Measurements from ENCODE around the gene SMLR1.

SMLR1 gene

DNA sequence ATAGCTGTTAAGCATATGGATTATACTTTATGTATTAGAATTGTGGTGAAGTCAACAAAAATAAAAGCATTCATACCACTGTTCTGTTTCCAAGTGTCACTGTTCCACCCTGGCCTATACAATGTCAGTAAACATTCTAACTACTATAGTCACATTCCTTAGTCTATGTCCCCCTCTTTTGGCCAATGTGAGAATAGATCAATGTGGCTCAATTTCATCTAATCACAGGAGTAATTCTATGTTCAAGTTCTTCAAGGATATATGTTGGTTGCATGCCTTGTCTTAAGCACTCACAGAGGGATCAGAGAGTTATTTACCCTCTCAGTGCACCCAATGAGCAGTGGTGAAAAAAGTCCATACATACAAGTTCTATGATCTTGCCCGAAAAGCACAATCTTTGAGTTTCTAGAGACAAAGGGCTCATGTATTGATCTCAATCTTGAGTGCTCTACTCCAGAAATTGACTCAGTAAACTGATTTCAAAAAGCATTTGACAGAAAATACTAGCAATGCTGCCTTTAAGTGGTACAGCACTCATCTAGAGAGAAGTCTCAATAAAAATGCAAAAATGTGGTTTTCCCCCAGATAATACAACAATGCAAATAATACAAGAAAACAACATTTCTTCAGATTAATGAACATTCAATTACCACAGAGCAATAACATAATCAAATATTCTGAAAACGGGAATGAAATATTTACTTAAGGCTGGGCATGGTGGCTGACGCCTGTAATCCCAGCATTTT is 16.5 kb downstream of the SMLR1 start:
- Histone ChIP-seq H3K4me1 (ENCODE audit: control extremely low read depth in 1 of 4, control insufficient read depth in 4 of 4, insufficient read depth in 4 of 4, low read length in 3 of 4) (peaks cover 0 to 8% (median 4%) of the 10 kb centered on the region in 4 experiments), H3K27me3 (replicated peaks in 2 of 5; ENCODE audit: control insufficient read depth in 4 of 5, insufficient read depth in 5 of 5, low read length in 4 of 5) (no peaks in the 10 kb centered on the region), H3K9me3 (ENCODE audit: control extremely low read depth in 1 of 5, control insufficient read depth in 4 of 5, insufficient read depth in 2 of 5, low read depth in 1 of 5, low read length in 4 of 5) (no peaks in the 10 kb centered on the region), H3K36me3 (ENCODE audit: control insufficient read depth in 4 of 4, insufficient read depth in 4 of 4, low read length in 3 of 4) (no peaks in the 10 kb centered on the region), H3K27ac (ENCODE audit: insufficient read depth in 1 of 2, low read depth in 1 of 2, low read length in 2 of 2, poor library complexity in 1 of 2, severe bottlenecking in 2 of 2) (no peak overlapping the region), H3K4me3 (ENCODE audit: control insufficient read depth in 1 of 7, extremely low read depth in 1 of 7, insufficient read depth in 4 of 7, low read depth in 2 of 7, low read length in 6 of 7) (no peak overlapping the region)
- ChIA-PET POLR2A (no interaction called here), CTCF (interaction anchor here (0.7 to 6.0 kb wide), 22 partner anchors 10 to 1449 kb away, joined by 3 to 26 read pairs (median 4); no protein-coding TSS in a partner anchor)
- peak; percentile 52 to 79 (median 71) for DNase-seq
- 76% methylated on average over 3 of the region's 3 CpGs for WGBS (ENCODE audit: insufficient coverage)

GRCh38 chr6:130846501-130846900 is 19.3 kb downstream of the SMLR1 start:
- ChIA-PET POLR2A (no interaction called here), CTCF (interaction anchor here (0.7 to 1.4 kb wide), 4 partner anchors 10 to 568 kb away, joined by 3 to 4 read pairs (median 3); no protein-coding TSS in a partner anchor)
- WGBS (ENCODE audit: insufficient coverage): no CpG with 5 or more reads among the region's 1 CpG

GRCh38 chr6:130847001-130847910 is 20.1 kb downstream of the SMLR1 start:
- ChIA-PET CTCF (interaction anchor here (0.7 to 1.0 kb wide), 4 partner anchors 11 to 569 kb away, joined by 3 read pairs; no protein-coding TSS in a partner anchor), POLR2A (no interaction called here)
- Histone ChIP-seq H3K36me3 (ENCODE audit: control insufficient read depth in 4 of 4, insufficient read depth in 4 of 4, low read length in 3 of 4) (no peaks in the 10 kb centered on the region), H3K4me3 (ENCODE audit: control insufficient read depth in 1 of 7, extremely low read depth in 1 of 7, insufficient read depth in 4 of 7, low read depth in 2 of 7, low read length in 6 of 7) (no peak overlapping the region), H3K9me3 (ENCODE audit: control extremely low read depth in 1 of 5, control insufficient read depth in 4 of 5, insufficient read depth in 2 of 5, low read depth in 1 of 5, low read length in 4 of 5) (no peaks in the 10 kb centered on the region), H3K4me1 (ENCODE audit: control extremely low read depth in 1 of 4, control insufficient read depth in 4 of 4, insufficient read depth in 4 of 4, low read length in 3 of 4) (no peaks in the 10 kb centered on the region), H3K27me3 (replicated peaks in 2 of 5; ENCODE audit: control insufficient read depth in 4 of 5, insufficient read depth in 5 of 5, low read length in 4 of 5) (no peaks in the 10 kb centered on the region), H3K27ac (ENCODE audit: insufficient read depth in 1 of 2, low read depth in 1 of 2, low read length in 2 of 2, poor library complexity in 1 of 2, severe bottlenecking in 2 of 2) (no peak overlapping the region)
- WGBS (ENCODE audit: insufficient coverage): 87% methylated on average over 4 of the region's 7 CpGs
- no peak for DNase-seq

More at GRCh38 chr6:130846501-130846900, 19.3 kb downstream of the SMLR1 start:
- DNase-seq: no peak
- Histone ChIP-seq H3K27me3 (replicated peaks in 2 of 5; ENCODE audit: control insufficient read depth in 4 of 5, insufficient read depth in 5 of 5, low read length in 4 of 5) (no peaks in the 10 kb centered on the region), H3K27ac (ENCODE audit: insufficient read depth in 1 of 2, low read depth in 1 of 2, low read length in 2 of 2, poor library complexity in 1 of 2, severe bottlenecking in 2 of 2) (no peak overlapping the region), H3K9me3 (ENCODE audit: control extremely low read depth in 1 of 5, control insufficient read depth in 4 of 5, insufficient read depth in 2 of 5, low read depth in 1 of 5, low read length in 4 of 5) (no peaks in the 10 kb centered on the region), H3K4me1 (ENCODE audit: control extremely low read depth in 1 of 4, control insufficient read depth in 4 of 4, insufficient read depth in 4 of 4, low read length in 3 of 4) (peaks cover 0 to 3% (median 1%) of the 10 kb centered on the region in 4 experiments), H3K4me3 (ENCODE audit: control insufficient read depth in 1 of 7, extremely low read depth in 1 of 7, insufficient read depth in 4 of 7, low read depth in 2 of 7, low read length in 6 of 7) (no peak overlapping the region), H3K36me3 (ENCODE audit: control insufficient read depth in 4 of 4, insufficient read depth in 4 of 4, low read length in 3 of 4) (no peaks in the 10 kb centered on the region)

- no peaks in the 10 kb centered on the region for H3K9me3 ChIP-seq (ENCODE audit: control extremely low read depth in 1 of 5, control insufficient read depth in 4 of 5, insufficient read depth in 2 of 5, low read depth in 1 of 5, low read length in 4 of 5)
- ChIA-PET CTCF (interaction anchor here (0.7 kb wide), 1 partner anchor 30 kb away, joined by 3 read pairs; no protein-coding TSS in a partner anchor), POLR2A (no interaction called here)
- no peak overlapping the region for H3K4me3 ChIP-seq (ENCODE audit: control insufficient read depth in 1 of 7, extremely low read depth in 1 of 7, insufficient read depth in 4 of 7, low read depth in 2 of 7, low read length in 6 of 7)
- H3K4me1 ChIP-seq (ENCODE audit: control extremely low read depth in 1 of 4, control insufficient read depth in 4 of 4, insufficient read depth in 4 of 4, low read length in 3 of 4): no peaks in the 10 kb centered on the region
- WGBS (ENCODE audit: insufficient coverage): 86% methylated on average over 1 of the region's 2 CpGs
- no peaks in the 10 kb centered on the region for H3K36me3 ChIP-seq (ENCODE audit: control insufficient read depth in 4 of 4, insufficient read depth in 4 of 4, low read length in 3 of 4)
- DNase-seq: peak in 2 of 3 donors; percentile 37 to 42
- no peaks in the 10 kb centered on the region for H3K27me3 ChIP-seq (replicated peaks in 2 of 5; ENCODE audit: control insufficient read depth in 4 of 5, insufficient read depth in 5 of 5, low read length in 4 of 5)
- H3K27ac ChIP-seq (ENCODE audit: insufficient read depth in 1 of 2, low read depth in 1 of 2, low read length in 2 of 2, poor library complexity in 1 of 2, severe bottlenecking in 2 of 2): no peak overlapping the region
Observed at GRCh38 chr6:130848945-130849344, 21.7 kb downstream of the SMLR1 start.

GRCh38 chr6:130849594-130849993 is 22.4 kb downstream of the SMLR1 start:
- H3K9me3 ChIP-seq (ENCODE audit: control extremely low read depth in 1 of 5, control insufficient read depth in 4 of 5, insufficient read depth in 2 of 5, low read depth in 1 of 5, low read length in 4 of 5): no peaks in the 10 kb centered on the region
- H3K4me1 ChIP-seq (ENCODE audit: control extremely low read depth in 1 of 4, control insufficient read depth in 4 of 4, insufficient read depth in 4 of 4, low read length in 3 of 4): no peaks in the 10 kb centered on the region
- no peaks in the 10 kb centered on the region for H3K36me3 ChIP-seq (ENCODE audit: control insufficient read depth in 4 of 4, insufficient read depth in 4 of 4, low read length in 3 of 4)
- WGBS (ENCODE audit: insufficient coverage): 100% methylated on average over 1 of the region's 1 CpG
- ChIA-PET POLR2A (no interaction called here), CTCF (interaction anchor here (0.7 kb wide), 1 partner anchor 29 kb away, joined by 3 read pairs; no protein-coding TSS in a partner anchor)
- no peak overlapping the region for H3K27ac ChIP-seq (ENCODE audit: insufficient read depth in 1 of 2, low read depth in 1 of 2, low read length in 2 of 2, poor library complexity in 1 of 2, severe bottlenecking in 2 of 2)
- no peak for DNase-seq
- no peak overlapping the region for H3K4me3 ChIP-seq (ENCODE audit: control insufficient read depth in 1 of 7, extremely low read depth in 1 of 7, insufficient read depth in 4 of 7, low read depth in 2 of 7, low read length in 6 of 7)
- no peaks in the 10 kb centered on the region for H3K27me3 ChIP-seq (replicated peaks in 2 of 5; ENCODE audit: control insufficient read depth in 4 of 5, insufficient read depth in 5 of 5, low read length in 4 of 5)

- no peak for DNase-seq
- Histone ChIP-seq H3K4me3 (ENCODE audit: control insufficient read depth in 1 of 7, extremely low read depth in 1 of 7, insufficient read depth in 4 of 7, low read depth in 2 of 7, low read length in 6 of 7) (no peak overlapping the region), H3K36me3 (ENCODE audit: control insufficient read depth in 4 of 4, insufficient read depth in 4 of 4, low read length in 3 of 4) (no peaks in the 10 kb centered on the region), H3K9me3 (ENCODE audit: control extremely low read depth in 1 of 5, control insufficient read depth in 4 of 5, insufficient read depth in 2 of 5, low read depth in 1 of 5, low read length in 4 of 5) (peaks cover 0 to 2% (median 0%) of the 10 kb centered on the region in 5 experiments), H3K27me3 (replicated peaks in 2 of 5; ENCODE audit: control insufficient read depth in 4 of 5, insufficient read depth in 5 of 5, low read length in 4 of 5) (no peaks in the 10 kb centered on the region), H3K4me1 (ENCODE audit: control extremely low read depth in 1 of 4, control insufficient read depth in 4 of 4, insufficient read depth in 4 of 4, low read length in 3 of 4) (no peaks in the 10 kb centered on the region), H3K27ac (ENCODE audit: insufficient read depth in 1 of 2, low read depth in 1 of 2, low read length in 2 of 2, poor library complexity in 1 of 2, severe bottlenecking in 2 of 2) (no peak overlapping the region)
- CTCF ChIA-PET: interaction anchor here (1.1 kb wide), 1 partner anchor 9 kb away, joined by 3 read pairs; no protein-coding TSS in a partner anchor
- WGBS (ENCODE audit: insufficient coverage): no CpG with 5 or more reads among the region's 1 CpG
- POLR2A ChIA-PET: no interaction called here
Observed at GRCh38 chr6:130851026-130851425, 23.8 kb downstream of the SMLR1 start.

Data from common myeloid progenitor, CD34-positive (primary cell).